Endothelial cell of umbilical vein (primary cell): ENCODE data around the gene SLC37A1. TPM values are rescaled to one million over a fixed set of nuclear protein-coding genes. Genes with fewer than 3 reads are reported as not detected.

Experiments
- BruUV-seq: library from RNA; stranded (reverse); fragments of 400-500 nt; replicated peaks from 2 replicates; lab custom pipeline; 2021; lab: Mats Ljungman, UMichigan
- CTCF ChIA-PET: fragments of 300-600, 350-600 bp; sonication (Branson Sonifier 250); formaldehyde crosslinking; loops from one replicate; lab custom pipeline; 2021; ENCODE audit warnings: antibody characterized with exemption, inconsistent platforms; lab: Charles Lee
- POLR2A ChIA-PET: fragments of 300-600, 350-600 bp; sonication (Branson Sonifier 250); formaldehyde crosslinking; loops from one replicate; lab custom pipeline; 2021; ENCODE audit warnings: antibody characterized with exemption, inconsistent platforms; lab: Charles Lee
- DNase-seq: peaks from one replicate; pipeline ENCODE4 v3.0.0-alpha.2; 2011; ENCODE audit warnings: low read depth, low spot score
- FAIRE-seq: peaks from 2 replicates; lab custom pipeline; 2011; peaks lifted over from hg19 to GRCh38; lab: Jason Lieb, UNC
- H2AFZ ChIP-seq: 2 replicates; pipeline ENCODE4 v1.6.0; 2012; ENCODE audit warnings: low read depth, low read length, control low read depth, inconsistent platforms
- H3K27ac ChIP-seq: 2 replicates; pipeline ENCODE4 v1.5.1; 2011; ENCODE audit warnings: low read depth, mild to moderate bottlenecking, control low read depth, low read length, moderate library complexity; ENCODE audit not compliant: insufficient read depth
- H3K27me3 ChIP-seq, 2 experiments: 2 replicates each; pipeline versions ENCODE4 v1.6.0 to v1.6.1; 2011; ENCODE audit warnings: low read length in 2 of 2, mixed read lengths in 1 of 2; ENCODE audit not compliant: control insufficient read depth in 2 of 2, insufficient read depth in 2 of 2
- H3K36me3 ChIP-seq, 2 experiments: 2 replicates in 1 of 2; 3 replicates in 1 of 2; pipeline ENCODE4 v1.5.1; 2011; ENCODE audit warnings: low read length in 2 of 2, mild to moderate bottlenecking in 1 of 2, moderate library complexity in 1 of 2; ENCODE audit not compliant: control insufficient read depth in 2 of 2, insufficient read depth in 2 of 2; ENCODE audit errors: extremely low read depth in 1 of 2
- H3K4me1 ChIP-seq: 3 replicates; pipeline ENCODE4 v1.5.1; 2011; ENCODE audit warnings: mild to moderate bottlenecking, low read length; ENCODE audit not compliant: control insufficient read depth, insufficient read depth; ENCODE audit errors: extremely low read depth
- H3K4me2 ChIP-seq: 2 replicates; pipeline ENCODE4 v1.6.1; 2011; ENCODE audit warnings: low read length, control low read depth, mixed read lengths; ENCODE audit not compliant: insufficient read depth
- H3K4me3 ChIP-seq, 3 experiments: fragments of 200-600 bp in 1 of 3; sonication (generic), shearing (Covaris generic) in 1 of 3; replicated peaks in 1 of 3; 2 replicates each; pipeline ENCODE4 v1.5.1; 2011 to 2016; ENCODE audit warnings: control low read depth in 3 of 3, low read length in 3 of 3, mild to moderate bottlenecking in 2 of 3, inconsistent platforms in 1 of 3, low read depth in 1 of 3, moderate library complexity in 1 of 3; ENCODE audit not compliant: insufficient read depth in 1 of 3
- H3K79me2 ChIP-seq: 2 replicates; pipeline ENCODE4 v1.6.0; 2012; ENCODE audit warnings: low read length, inconsistent platforms; ENCODE audit not compliant: control insufficient read depth, insufficient read depth
- H3K9ac ChIP-seq: replicated peaks from 2 replicates; pipeline ENCODE3; 2011; ENCODE audit warnings: low read length, control low read depth; ENCODE audit not compliant: insufficient read depth; ENCODE audit errors: extremely low read depth
- H3K9me1 ChIP-seq: replicated peaks from 3 replicates; pipeline ENCODE4 v1.6.0; 2011; ENCODE audit warnings: mild to moderate bottlenecking, low read length; ENCODE audit not compliant: control insufficient read depth, insufficient read depth; ENCODE audit errors: extremely low read depth
- H3K9me3 ChIP-seq: replicated peaks from 2 replicates; pipeline ENCODE4 v1.5.1; 2012; ENCODE audit warnings: low read length, inconsistent platforms; ENCODE audit not compliant: control insufficient read depth, insufficient read depth
- H4K20me1 ChIP-seq: replicated peaks from 2 replicates; pipeline ENCODE3; 2011; ENCODE audit warnings: mild to moderate bottlenecking, low read length; ENCODE audit not compliant: control insufficient read depth, insufficient read depth; ENCODE audit errors: extremely low read depth
- EZH2 ChIP-seq: IDR thresholded peaks from 2 replicates; pipeline ENCODE4 v1.6.1; 2012; ENCODE audit warnings: borderline replicate concordance, low read depth, mild to moderate bottlenecking, moderate library complexity, low read length, inconsistent platforms; ENCODE audit not compliant: severe bottlenecking
- FOS ChIP-seq: IDR thresholded peaks from 2 replicates; pipeline ENCODE4 v1.6.1; 2011; ENCODE audit warnings: mild to moderate bottlenecking, low read length, moderate library complexity, borderline replicate concordance; ENCODE audit not compliant: insufficient read depth
- GATA2 ChIP-seq: IDR thresholded peaks from 2 replicates; pipeline ENCODE4 v1.7.0; 2011; ENCODE audit warnings: low read depth, mild to moderate bottlenecking, moderate library complexity, mixed read lengths, low read length; ENCODE audit not compliant: insufficient read length, insufficient read depth
- JUN ChIP-seq: IDR thresholded peaks from 2 replicates; pipeline ENCODE4 v1.6.1; 2011; ENCODE audit warnings: borderline replicate concordance, low read depth; ENCODE audit not compliant: insufficient read length, insufficient read depth
- MYC ChIP-seq: IDR thresholded peaks from one replicate; pipeline ENCODE4 v1.6.1; 2011; ENCODE audit warnings: mild to moderate bottlenecking, low read depth, low read length
- POLR2A ChIP-seq: IDR thresholded peaks from 2 replicates; pipeline ENCODE4 v1.6.1; 2012; ENCODE audit warnings: low read depth, mild to moderate bottlenecking, control low read depth, low read length
- POLR2AphosphoS5 ChIP-seq: IDR thresholded peaks from 2 replicates; pipeline ENCODE4 v1.6.1; 2012; ENCODE audit warnings: low read depth, mild to moderate bottlenecking, control low read depth, low read length, moderate library complexity; ENCODE audit not compliant: insufficient read depth
- dilution Hi-C: fragments of 300-500 bp; cut with MboI; formaldehyde crosslinking; loops from one replicate; pipeline ENCODE4 v1.15.0; 2019; ENCODE audit warnings: low sequenced_read_pairs; ENCODE audit not compliant: extremely low pct_ligation_motif_present
- intact Hi-C: fragments of 100-400 bp; cut with micrococcal nuclease; formaldehyde crosslinking; loops from one replicate; pipeline ENCODE4 v1.10.0; 2022
- polyA plus RNA-seq, 4 experiments: library from polyadenylated mRNA; depleted of rRNA in 3 of 4; stranded (reverse) in 3 of 4; unstranded in 1 of 4; fragments of >200 nt; gene quantifications; 2 replicates each; pipeline versions ENCODE4 v1.2.1 to v1.2.3, GENCODE V29; 2011 to 2012; ENCODE audit warnings: missing spikeins in 1 of 4
- total RNA-seq: library from RNA; stranded (reverse); gene quantifications from 2 replicates; pipeline ENCODE4 v1.2.3, GENCODE V29; 2021
- TF ChIP-seq, protein P1 (sequence below): IDR thresholded peaks from 2 replicates; pipeline ENCODE4 v1.6.1; 2011; ENCODE audit not compliant: insufficient read depth, insufficient read length
- TF ChIP-seq, protein P2 (sequence below), 2 donors: IDR thresholded peaks; 1 replicate in 1 of 2; 2 replicates in 1 of 2; pipeline ENCODE4 v1.5.1; 2011; ENCODE audit warnings: low read length in 2 of 2, mild to moderate bottlenecking in 2 of 2, moderate library complexity in 2 of 2, control low read depth in 1 of 2, inconsistent platforms in 1 of 2, low read depth in 1 of 2; ENCODE audit not compliant: insufficient read depth in 1 of 2; ENCODE audit errors: extremely low read depth in 1 of 2

Gene SLC37A1
- total and polyA plus RNA-seq, 2 donors (not counting 3 experiments of a cell fraction or from before 2014, with no cell fraction given), result 4.7 to 7.6 TPM

DNA sequence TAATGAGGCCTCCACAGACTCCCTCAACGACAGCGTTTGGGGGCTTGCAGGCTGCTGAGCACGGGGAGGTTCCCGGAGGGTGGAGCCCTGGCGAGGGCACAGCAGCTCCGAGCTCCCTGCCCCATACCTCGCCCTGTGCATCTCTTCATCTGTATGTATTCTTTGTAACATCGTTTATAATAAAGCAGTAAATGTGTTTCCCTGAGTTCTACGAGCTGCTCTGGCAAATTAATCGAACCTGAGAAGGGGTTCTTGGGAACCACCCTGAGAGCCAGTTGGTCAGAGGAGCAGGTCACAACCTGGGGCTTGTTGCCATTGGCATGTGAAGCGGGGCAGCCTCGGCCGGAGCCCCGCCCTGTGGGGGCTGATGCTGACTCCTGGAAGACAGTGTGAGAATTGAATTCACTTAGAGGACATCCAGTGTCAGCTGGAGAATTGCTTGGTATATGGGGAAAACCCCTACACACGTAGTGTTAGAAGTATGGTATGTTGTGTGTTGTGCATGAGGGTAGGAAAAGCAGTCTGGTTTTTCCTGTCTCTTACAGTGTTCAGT lies 11.5 kb downstream of the SLC37A1 start:
- no peaks in the 10 kb centered on the region for H4K20me1 ChIP-seq
- ChIA-PET CTCF (no interaction called here), POLR2A (no interaction called here)
- dilution Hi-C loops, result no loop called here
- H3K27ac ChIP-seq, result no peak overlapping the region
- H3K79me2 ChIP-seq, result no peaks in the 10 kb centered on the region
- DNase-seq (no peak), FAIRE-seq (no peak)
- no peak overlapping the region for H3K9ac ChIP-seq
- intact Hi-C loops, result no loop called here
- no peaks in the 10 kb centered on the region for H3K4me1 ChIP-seq
- H3K4me3 ChIP-seq, result no peak overlapping the region
- no TSS peak for BruUV-seq
- no peaks in the 10 kb centered on the region for H3K9me3 ChIP-seq
- H3K27me3 ChIP-seq, result no peaks in the 10 kb centered on the region
- peaks cover 0 to 2% of the 10 kb centered on the region in 2 experiments for H3K36me3 ChIP-seq
- H3K4me2 ChIP-seq, result no peak overlapping the region
- TF ChIP-seq, protein P1, sequence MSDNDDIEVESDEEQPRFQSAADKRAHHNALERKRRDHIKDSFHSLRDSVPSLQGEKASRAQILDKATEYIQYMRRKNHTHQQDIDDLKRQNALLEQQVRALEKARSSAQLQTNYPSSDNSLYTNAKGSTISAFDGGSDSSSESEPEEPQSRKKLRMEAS, result no peak
- TF ChIP-seq POLR2AphosphoS5 (no peak), MYC (no peak)
- no peak overlapping the region for H2AFZ ChIP-seq
- H3K9me1 ChIP-seq, result no peaks in the 10 kb centered on the region

DNA sequence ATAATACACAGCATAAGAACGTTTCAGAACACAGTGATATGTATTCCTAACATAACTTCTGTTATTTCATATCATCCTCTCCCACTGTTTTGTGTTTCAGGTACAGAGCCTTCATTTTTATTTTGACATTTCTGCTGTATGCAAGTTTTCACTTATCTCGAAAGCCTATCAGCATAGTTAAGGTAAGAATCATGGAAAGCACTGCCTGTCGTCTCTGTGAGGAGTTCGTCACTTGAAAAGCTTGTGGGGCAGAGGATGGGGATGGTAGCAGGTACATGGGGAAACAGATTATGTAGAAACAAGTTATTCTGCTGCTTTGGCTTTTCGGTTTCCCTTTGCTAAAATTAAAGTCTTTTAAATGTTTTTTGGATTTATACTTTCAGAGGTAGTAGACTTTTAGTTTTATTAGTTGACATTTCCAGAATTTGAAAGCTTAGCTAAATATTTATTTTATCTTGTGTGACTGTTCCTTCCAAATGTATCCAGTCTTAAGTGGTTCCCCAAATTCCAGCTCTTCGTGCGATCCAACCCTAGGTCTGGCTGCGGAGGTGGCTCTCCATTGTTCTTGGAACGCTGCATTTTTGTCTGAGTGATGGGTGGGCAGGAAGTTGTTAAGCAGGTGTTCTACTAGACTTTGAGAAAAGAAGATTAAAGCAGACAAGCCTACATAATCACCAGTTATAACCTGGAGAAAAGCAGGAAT lies 12.2 kb downstream of the SLC37A1 start:
- intact Hi-C loops, result no loop called here
- dilution Hi-C loops, result no loop called here
- no peaks in the 10 kb centered on the region for H3K27me3 ChIP-seq
- H3K4me3 ChIP-seq, result no peak overlapping the region
- H3K79me2 ChIP-seq, result no peaks in the 10 kb centered on the region
- no peaks in the 10 kb centered on the region for H3K4me1 ChIP-seq
- BruUV-seq, result no TSS peak
- no peaks in the 10 kb centered on the region for H4K20me1 ChIP-seq
- no peak for TF ChIP-seq POLR2AphosphoS5
- no peak for TF ChIP-seq EZH2
- TF ChIP-seq POLR2A, result no peak
- TF ChIP-seq FOS, result no peak
- TF ChIP-seq GATA2, result no peak
- TF ChIP-seq, protein P1, result no peak
- TF ChIP-seq MYC, result no peak
- no peak for TF ChIP-seq JUN
- TF ChIP-seq, protein P2, sequence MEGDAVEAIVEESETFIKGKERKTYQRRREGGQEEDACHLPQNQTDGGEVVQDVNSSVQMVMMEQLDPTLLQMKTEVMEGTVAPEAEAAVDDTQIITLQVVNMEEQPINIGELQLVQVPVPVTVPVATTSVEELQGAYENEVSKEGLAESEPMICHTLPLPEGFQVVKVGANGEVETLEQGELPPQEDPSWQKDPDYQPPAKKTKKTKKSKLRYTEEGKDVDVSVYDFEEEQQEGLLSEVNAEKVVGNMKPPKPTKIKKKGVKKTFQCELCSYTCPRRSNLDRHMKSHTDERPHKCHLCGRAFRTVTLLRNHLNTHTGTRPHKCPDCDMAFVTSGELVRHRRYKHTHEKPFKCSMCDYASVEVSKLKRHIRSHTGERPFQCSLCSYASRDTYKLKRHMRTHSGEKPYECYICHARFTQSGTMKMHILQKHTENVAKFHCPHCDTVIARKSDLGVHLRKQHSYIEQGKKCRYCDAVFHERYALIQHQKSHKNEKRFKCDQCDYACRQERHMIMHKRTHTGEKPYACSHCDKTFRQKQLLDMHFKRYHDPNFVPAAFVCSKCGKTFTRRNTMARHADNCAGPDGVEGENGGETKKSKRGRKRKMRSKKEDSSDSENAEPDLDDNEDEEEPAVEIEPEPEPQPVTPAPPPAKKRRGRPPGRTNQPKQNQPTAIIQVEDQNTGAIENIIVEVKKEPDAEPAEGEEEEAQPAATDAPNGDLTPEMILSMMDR (IDR thresholded peaks at IDR 0.05; ENCODE audit: extremely low read depth in 1 of 2, insufficient read depth in 1 of 2, low read depth in 1 of 2, low read length in 2 of 2), result no peak
- no peaks in the 10 kb centered on the region for H3K36me3 ChIP-seq
- no peaks in the 10 kb centered on the region for H3K9me1 ChIP-seq
- no peak overlapping the region for H2AFZ ChIP-seq
- no peak overlapping the region for H3K27ac ChIP-seq
- DNase-seq, result no peak
- no peaks in the 10 kb centered on the region for H3K9me3 ChIP-seq
- no peak overlapping the region for H3K4me2 ChIP-seq
- ChIA-PET CTCF (no interaction called here), POLR2A (no interaction called here)
- no peak for FAIRE-seq
- no peak overlapping the region for H3K9ac ChIP-seq
